Esophagus squamous epithelium (tissue), 5 donors: ENCODE data around the gene TESK2. TPM values are rescaled to one million over a fixed set of nuclear protein-coding genes. Genes with fewer than 3 reads are reported as not detected.
A peak's percentile ranks its signal among the peaks of the same experiment; 100 is the strongest.
"Not testable (repeated sequence)": the region's sequence is repeated elsewhere in the genome, so short reads cannot be mapped to it uniquely, and the experiment has no call there.

ENCODE experiments used
- DNase-seq: peaks from one replicate; lab custom pipeline; 2025; lab: John Stamatoyannopoulos, UW
- H3K27ac ChIP-seq, 4 donors: fragments of 200-600 bp; sonication (generic); one replicate each; pipeline ENCODE4 v1.5.1; 2016 to 2019; ENCODE audit warnings: mild to moderate bottlenecking in 1 of 4
- H3K27me3 ChIP-seq, 4 donors: fragments of 200-600 bp; sonication (generic); 1 replicate in 3 of 4; 2 replicates in 1 of 4; pipeline versions ENCODE4 v1.5.1 to v1.6.0; 2017 to 2021; ENCODE audit warnings: antibody characterized with exemption in 1 of 4
- H3K36me3 ChIP-seq, 3 donors: fragments of 200-600 bp; sonication (generic); one replicate each; pipeline ENCODE4 v1.5.1; 2016 to 2019
- H3K4me1 ChIP-seq, 3 donors: fragments of 200-600 bp; sonication (generic); one replicate each; pipeline ENCODE4 v1.5.1; 2017 to 2019
- H3K4me3 ChIP-seq, 4 donors: fragments of 200-600 bp; sonication (generic); 1 replicate in 3 of 4; 2 replicates in 1 of 4; pipeline ENCODE4 v1.5.1; 2016 to 2019; ENCODE audit warnings: mild to moderate bottlenecking in 2 of 4, moderate library complexity in 1 of 4
- H3K9me3 ChIP-seq, 3 donors: fragments of 200-600 bp; sonication (generic); one replicate each; pipeline ENCODE4 v1.5.1; 2016 to 2019
- POLR2A ChIP-seq, 4 donors: fragments of 450-650 bp; IDR thresholded peaks; one replicate each; pipeline ENCODE4 v1.6.1; 2017; ENCODE audit warnings: antibody characterized with exemption in 4 of 4, mild to moderate bottlenecking in 4 of 4, moderate library complexity in 3 of 4
- WGBS, 2 donors: methylation state at CpG; one replicate each; pipeline ENCODE4 v1.1.5; 2018; 5-methylcytosine and 5-hydroxymethylcytosine counted together
- intact Hi-C: fragments of 100-400 bp; cut with DNase I; formaldehyde crosslinking; loops from one replicate; pipeline ENCODE4 v1.15.0; 2022
- total RNA-seq, 4 donors: library from RNA; depleted of rRNA; stranded (reverse); fragments of >200 nt; gene quantifications; one replicate each; pipeline ENCODE4 v1.1.0, GENCODE V29; 2016
- TF ChIP-seq, protein P1 (sequence below), 6 experiments: fragments of 450-650 bp in 4 of 6; fragments of 200-600 bp in 2 of 6; sonication (generic) in 2 of 6; IDR thresholded peaks; one replicate each; pipeline ENCODE4 v1.5.1; 2016 to 2019; ENCODE audit warnings: antibody characterized with exemption in 6 of 6, mild to moderate bottlenecking in 4 of 6, moderate library complexity in 4 of 6
- donor health status: DM: yes; HTN: yes; CAD: no.

The TESK2 gene
- total RNA-seq, 4 donors from 2014 or later, result 4.2 to 8.4 (median 5.9) TPM

DNA sequence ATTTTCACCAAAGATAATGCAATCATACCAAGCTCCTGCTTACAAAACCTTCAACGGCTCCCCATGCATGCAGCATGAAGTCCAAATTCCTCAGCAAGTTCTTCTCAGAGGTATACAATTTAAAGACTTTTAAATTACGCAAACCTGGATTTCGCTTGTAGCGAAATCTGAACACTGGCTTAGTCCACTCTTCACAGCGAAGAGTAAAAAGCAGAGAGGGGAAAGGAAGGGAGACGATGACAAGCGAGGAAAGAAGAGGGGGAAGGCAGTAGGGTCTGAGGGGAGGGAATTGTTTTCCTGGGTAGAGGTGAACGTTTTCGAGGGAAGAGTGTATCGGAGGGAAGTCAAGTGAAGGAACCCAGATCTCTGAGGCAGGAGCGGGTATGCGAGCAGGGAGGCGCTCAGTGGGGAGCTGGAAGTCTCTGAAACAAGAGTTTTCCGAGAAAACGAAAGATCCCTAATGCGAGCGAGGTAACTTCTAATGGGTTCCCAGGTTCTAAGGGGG is 790 bp downstream of the TESK2 start:
- Histone ChIP-seq H3K4me3 (peak overlapping the region; percentile 72 to 95 (median 85)), H3K36me3 (no peaks in the 10 kb centered on the region), H3K4me1 (peaks cover 0 to 43% (median 15%) of the 10 kb centered on the region in 3 donors), H3K27me3 (no peaks in the 10 kb centered on the region), H3K27ac (peak overlapping the region; percentile 89 to 92 (median 91)), H3K9me3 (no peaks in the 10 kb centered on the region)
- DNase-seq, result no peak
- intact Hi-C loops, result loop anchor here (5.0 kb wide), 1 partner anchor 478 kb away; the partner anchor contains the start of genes HECTD3 and UROD
- no peak for TF ChIP-seq POLR2A (IDR thresholded peaks at IDR 0.05)
- TF ChIP-seq, protein P1, sequence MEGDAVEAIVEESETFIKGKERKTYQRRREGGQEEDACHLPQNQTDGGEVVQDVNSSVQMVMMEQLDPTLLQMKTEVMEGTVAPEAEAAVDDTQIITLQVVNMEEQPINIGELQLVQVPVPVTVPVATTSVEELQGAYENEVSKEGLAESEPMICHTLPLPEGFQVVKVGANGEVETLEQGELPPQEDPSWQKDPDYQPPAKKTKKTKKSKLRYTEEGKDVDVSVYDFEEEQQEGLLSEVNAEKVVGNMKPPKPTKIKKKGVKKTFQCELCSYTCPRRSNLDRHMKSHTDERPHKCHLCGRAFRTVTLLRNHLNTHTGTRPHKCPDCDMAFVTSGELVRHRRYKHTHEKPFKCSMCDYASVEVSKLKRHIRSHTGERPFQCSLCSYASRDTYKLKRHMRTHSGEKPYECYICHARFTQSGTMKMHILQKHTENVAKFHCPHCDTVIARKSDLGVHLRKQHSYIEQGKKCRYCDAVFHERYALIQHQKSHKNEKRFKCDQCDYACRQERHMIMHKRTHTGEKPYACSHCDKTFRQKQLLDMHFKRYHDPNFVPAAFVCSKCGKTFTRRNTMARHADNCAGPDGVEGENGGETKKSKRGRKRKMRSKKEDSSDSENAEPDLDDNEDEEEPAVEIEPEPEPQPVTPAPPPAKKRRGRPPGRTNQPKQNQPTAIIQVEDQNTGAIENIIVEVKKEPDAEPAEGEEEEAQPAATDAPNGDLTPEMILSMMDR (IDR thresholded peaks at IDR 0.05), result no peak
- WGBS, 2 donors, result 1 to 4% methylated on average over 17 of the region's 17 CpGs

DNA sequence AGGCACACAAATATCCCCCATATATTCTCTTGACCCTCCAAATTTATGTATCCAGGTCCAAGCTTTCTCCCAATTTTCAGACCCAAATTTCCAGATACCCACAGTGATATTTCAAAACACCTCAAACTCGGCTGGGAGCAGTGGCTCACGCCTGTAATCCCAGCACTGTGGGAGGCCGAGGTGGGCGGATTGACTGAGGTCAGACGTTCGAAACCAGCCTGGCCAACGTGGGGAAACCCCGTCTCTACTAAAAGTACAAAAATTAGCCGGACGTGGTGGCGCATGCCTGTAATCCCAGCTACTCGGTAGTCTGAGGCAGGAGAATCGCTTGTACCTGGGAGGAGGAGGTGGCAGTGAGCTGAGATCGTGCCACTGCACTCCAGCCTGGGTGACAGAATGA is 1.6 kb downstream of the TESK2 start:
- peak overlapping the region in 1 of 4 donors; percentile 91 for H3K27ac ChIP-seq
- H3K27me3 ChIP-seq, H3K9me3 ChIP-seq, H3K36me3 ChIP-seq, intact Hi-C loops, DNase-seq: not testable (repeated sequence)
- H3K4me3 ChIP-seq, result peak overlapping the region; percentile 72 to 95 (median 85)
- H3K4me1 ChIP-seq, result peaks cover 0 to 43% (median 15%) of the 10 kb centered on the region in 3 donors
- 32 to 41% methylated on average over 14 of the region's 14 CpGs for WGBS, 2 donors

DNA sequence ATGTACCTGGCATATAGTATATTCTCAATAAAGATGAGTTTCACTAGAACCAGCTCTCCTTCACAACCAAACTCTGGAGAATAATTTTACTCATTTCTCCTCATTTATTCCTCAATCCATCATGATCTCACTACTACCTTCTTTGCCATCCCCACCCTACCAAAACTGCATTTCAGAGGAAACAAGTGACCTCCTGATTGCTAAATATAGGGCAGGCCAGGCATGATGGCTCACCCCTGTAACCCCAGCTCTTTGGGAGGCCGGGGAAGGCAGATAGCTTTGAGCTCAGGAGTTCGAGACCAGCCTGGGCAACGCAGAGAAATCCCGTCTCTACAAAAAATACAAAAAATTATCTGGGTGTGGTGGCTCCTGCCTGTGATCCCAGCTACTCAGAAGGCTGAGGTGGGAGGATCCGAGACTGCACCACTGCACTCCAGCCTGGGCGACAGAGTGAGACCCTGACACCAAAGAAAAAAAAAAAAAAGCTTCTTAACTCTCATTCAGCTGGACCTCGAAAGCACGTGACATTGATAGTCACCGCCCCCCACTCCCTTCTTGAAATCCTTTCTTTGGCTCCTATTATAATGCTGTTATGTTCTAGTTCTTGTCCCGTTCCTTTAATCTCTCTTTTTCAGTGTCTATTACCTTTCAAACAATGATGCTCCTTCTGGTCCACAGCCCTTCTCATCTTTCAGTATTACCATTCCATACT is 2.1 kb downstream of the TESK2 start:
- peaks cover 0 to 43% (median 15%) of the 10 kb centered on the region in 3 donors for H3K4me1 ChIP-seq
- peak overlapping the region in 1 of 4 donors; percentile 78 for H3K4me3 ChIP-seq
- no peak overlapping the region for H3K27ac ChIP-seq
- no peaks in the 10 kb centered on the region for H3K27me3 ChIP-seq
- no peak for TF ChIP-seq POLR2A (IDR thresholded peaks at IDR 0.05)
- TF ChIP-seq, protein P1 (IDR thresholded peaks at IDR 0.05), result no peak
- WGBS, 2 donors, result 75 to 78% methylated on average over 8 of the region's 10 CpGs
- intact Hi-C loops, result no loop called here
- H3K36me3 ChIP-seq, result no peaks in the 10 kb centered on the region
- H3K9me3 ChIP-seq, result no peaks in the 10 kb centered on the region
- no peak for DNase-seq

DNA sequence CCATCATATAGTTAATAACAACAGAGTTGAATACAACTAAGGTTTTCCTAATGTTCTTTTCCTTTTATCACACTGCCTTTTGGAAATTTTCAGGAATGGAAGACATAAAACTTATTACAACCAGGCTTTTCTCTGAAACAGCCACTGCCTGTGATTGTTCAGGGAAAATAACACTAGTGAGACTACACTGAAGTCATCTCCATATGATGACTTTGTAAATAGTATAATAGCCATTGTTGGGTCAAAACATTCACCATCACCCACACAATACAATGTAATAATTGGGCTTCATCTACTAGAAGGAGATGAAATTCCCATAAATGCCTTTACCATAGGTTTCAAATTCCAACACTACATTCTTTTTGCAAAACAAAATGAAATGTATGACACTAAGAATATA is 5.0 kb downstream of the TESK2 start:
- H3K27me3 ChIP-seq, result no peaks in the 10 kb centered on the region
- no peaks in the 10 kb centered on the region for H3K9me3 ChIP-seq
- H3K4me3 ChIP-seq, result no peak overlapping the region
- intact Hi-C loops, result no loop called here
- DNase-seq, result no peak
- no peak overlapping the region for H3K27ac ChIP-seq
- TF ChIP-seq, protein P1 (IDR thresholded peaks at IDR 0.05), result no peak
- no peak for TF ChIP-seq POLR2A (IDR thresholded peaks at IDR 0.05)
- peaks cover 0 to 22% (median 9%) of the 10 kb centered on the region in 3 donors for H3K4me1 ChIP-seq
- H3K36me3 ChIP-seq, result no peaks in the 10 kb centered on the region

DNA sequence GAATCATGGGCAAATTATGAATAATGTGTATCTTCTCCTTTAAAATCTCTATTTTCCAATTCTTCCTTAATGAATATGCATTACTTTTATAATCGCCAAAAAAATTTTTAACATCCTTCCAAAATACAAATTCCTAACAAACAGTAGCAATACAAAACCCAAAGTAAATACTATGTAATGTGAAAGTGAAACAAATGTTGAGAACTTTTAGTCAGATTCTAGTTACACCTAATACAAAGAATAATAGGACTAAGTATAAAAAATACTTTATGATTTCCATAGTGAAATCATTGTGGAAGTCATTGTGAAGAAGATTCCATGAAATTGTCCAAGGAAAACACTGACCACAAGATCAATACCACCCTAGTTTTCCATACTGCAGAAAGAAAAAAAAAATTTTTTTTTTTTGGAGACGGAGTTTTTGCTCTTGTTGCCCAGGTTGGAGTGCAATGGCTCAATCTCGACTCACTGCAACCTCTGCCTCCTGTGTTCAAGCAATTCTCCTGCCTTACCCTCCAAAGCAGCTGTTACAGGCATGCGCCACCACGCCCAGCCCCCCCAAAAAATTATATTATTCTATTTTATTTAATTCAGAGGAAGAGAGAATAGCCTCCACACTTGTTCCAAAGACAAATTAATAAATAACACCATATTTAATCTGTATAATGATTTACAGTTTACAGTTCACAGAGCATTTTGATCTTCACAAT is 11.8 kb downstream of the TESK2 start:
- Histone ChIP-seq H3K27me3 (no peaks in the 10 kb centered on the region), H3K36me3 (no peaks in the 10 kb centered on the region), H3K4me1 (peaks cover 0 to 10% (median 0%) of the 10 kb centered on the region in 3 donors), H3K4me3 (no peak overlapping the region), H3K9me3 (no peaks in the 10 kb centered on the region), H3K27ac (no peak overlapping the region)
- TF ChIP-seq, protein P1 (IDR thresholded peaks at IDR 0.05), result no peak
- TF ChIP-seq POLR2A (IDR thresholded peaks at IDR 0.05), result no peak
- no peak for DNase-seq
- intact Hi-C loops, result no loop called here
- WGBS, 2 donors, result 37 to 41% methylated on average over 5 of the region's 5 CpGs
